ENCODE data around the gene ACVR1B.

ACVR1B gene

DNA sequence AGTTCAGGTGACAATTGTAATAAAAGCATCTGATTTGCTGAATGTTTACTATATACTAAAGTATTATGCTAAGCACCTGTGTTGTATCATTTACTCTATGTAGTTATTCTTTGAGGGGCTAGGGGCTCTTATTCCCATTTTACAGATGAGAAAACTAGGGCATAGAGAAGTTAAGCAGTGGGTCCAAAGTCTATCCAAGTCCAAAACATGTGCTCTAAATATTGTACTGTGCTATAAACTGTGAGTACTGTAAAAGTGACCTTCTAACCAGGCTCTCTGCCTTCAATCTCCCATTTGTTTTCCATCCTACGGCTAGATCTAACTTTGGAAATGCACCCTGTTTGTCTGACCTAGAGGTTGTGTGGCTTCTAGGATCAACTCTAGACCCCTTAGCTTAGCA lies 9.0 kb downstream of the ACVR1B start:
- Histone ChIP-seq H3K4me3 (replicated peaks; ENCODE audit: low read depth, low read length) (no peak overlapping the region), H3K27me3 (replicated peaks; ENCODE audit: control insufficient read depth, insufficient read depth, low read length) (no peaks in the 10 kb centered on the region), H3K36me3 (ENCODE audit: control insufficient read depth, insufficient read depth, low read length) (no peaks in the 10 kb centered on the region)
- TF ChIP-seq, protein P1, sequence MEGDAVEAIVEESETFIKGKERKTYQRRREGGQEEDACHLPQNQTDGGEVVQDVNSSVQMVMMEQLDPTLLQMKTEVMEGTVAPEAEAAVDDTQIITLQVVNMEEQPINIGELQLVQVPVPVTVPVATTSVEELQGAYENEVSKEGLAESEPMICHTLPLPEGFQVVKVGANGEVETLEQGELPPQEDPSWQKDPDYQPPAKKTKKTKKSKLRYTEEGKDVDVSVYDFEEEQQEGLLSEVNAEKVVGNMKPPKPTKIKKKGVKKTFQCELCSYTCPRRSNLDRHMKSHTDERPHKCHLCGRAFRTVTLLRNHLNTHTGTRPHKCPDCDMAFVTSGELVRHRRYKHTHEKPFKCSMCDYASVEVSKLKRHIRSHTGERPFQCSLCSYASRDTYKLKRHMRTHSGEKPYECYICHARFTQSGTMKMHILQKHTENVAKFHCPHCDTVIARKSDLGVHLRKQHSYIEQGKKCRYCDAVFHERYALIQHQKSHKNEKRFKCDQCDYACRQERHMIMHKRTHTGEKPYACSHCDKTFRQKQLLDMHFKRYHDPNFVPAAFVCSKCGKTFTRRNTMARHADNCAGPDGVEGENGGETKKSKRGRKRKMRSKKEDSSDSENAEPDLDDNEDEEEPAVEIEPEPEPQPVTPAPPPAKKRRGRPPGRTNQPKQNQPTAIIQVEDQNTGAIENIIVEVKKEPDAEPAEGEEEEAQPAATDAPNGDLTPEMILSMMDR (IDR thresholded peaks at IDR 0.05; ENCODE audit: insufficient read depth, low read length, poor library complexity, severe bottlenecking), result no peak
- DNase-seq (ENCODE audit: extremely low read depth, insufficient read length), result no peak

DNA sequence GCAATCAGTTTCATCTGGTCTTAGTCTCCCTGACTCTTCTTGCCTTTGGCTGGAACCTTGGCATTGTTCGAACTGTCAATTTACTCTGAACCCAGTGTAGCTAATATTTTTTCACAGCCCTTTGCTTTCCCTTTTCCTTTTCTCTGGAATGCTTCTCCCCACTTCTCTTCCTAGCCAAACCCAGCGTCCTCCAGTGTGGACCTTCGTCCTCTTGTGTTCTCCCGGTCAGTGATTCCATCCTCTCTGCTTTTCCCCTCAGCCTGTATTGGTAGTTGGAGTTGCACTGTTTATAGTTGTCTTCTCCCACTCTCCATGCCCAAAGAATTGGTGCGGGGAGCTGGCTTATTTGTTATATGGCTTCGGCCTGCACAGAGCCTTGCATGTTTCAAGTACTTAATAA lies 9.4 kb downstream of the ACVR1B start:
- Histone ChIP-seq H3K27me3 (replicated peaks; ENCODE audit: control insufficient read depth, insufficient read depth, low read length) (no peaks in the 10 kb centered on the region), H3K4me3 (replicated peaks; ENCODE audit: low read depth, low read length) (no peak overlapping the region), H3K36me3 (ENCODE audit: control insufficient read depth, insufficient read depth, low read length) (no peaks in the 10 kb centered on the region)
- DNase-seq (ENCODE audit: extremely low read depth, insufficient read length), result no peak
- TF ChIP-seq, protein P1 (IDR thresholded peaks at IDR 0.05; ENCODE audit: insufficient read depth, low read length, poor library complexity, severe bottlenecking), result no peak

DNA sequence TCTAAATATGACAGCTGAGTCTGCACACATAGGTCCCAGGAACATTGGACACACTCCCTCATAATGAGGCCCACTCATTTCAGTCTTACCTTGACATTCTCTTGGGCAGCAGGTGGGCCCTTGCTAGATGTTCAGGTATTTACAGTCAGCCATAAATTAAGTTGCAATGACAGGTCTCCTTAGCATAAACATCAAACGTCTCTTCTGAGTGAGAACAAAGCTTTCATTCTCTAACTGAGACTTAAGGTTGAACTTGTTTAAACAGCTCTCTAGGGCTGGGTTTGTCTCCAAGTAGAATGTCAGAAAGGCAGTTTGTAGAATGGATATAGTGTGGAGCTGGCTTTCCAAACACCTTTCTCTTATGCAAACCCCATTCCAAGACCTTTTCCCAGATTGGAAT lies 10.3 kb downstream of the ACVR1B start:
- Histone ChIP-seq H3K4me3 (replicated peaks; ENCODE audit: low read depth, low read length) (no peak overlapping the region), H3K27me3 (replicated peaks; ENCODE audit: control insufficient read depth, insufficient read depth, low read length) (no peaks in the 10 kb centered on the region), H3K36me3 (ENCODE audit: control insufficient read depth, insufficient read depth, low read length) (no peaks in the 10 kb centered on the region)
- TF ChIP-seq, protein P1 (IDR thresholded peaks at IDR 0.05; ENCODE audit: insufficient read depth, low read length, poor library complexity, severe bottlenecking), result no peak
- no peak for DNase-seq (ENCODE audit: extremely low read depth, insufficient read length)

DNA sequence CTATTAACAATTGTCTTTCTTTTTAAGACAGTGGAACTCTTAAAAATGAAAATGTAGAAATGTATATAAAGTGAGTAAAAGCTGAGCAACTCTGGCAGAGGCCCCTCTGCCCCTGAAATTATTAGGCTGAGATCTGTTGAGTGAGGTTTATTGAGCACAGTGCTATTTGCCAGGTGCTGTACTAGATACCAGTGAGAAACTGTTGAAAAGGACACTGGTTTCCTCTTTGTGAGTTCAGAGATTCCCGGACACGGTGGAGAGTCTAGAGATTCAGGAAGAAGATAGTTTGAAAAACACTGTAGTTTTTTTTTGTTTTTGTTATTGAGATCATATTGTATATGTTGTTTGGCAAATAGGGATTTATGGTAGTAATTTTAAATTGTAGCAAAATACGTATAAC lies 11.2 kb downstream of the ACVR1B start:
- no peaks in the 10 kb centered on the region for H3K36me3 ChIP-seq (ENCODE audit: control insufficient read depth, insufficient read depth, low read length)
- H3K27me3 ChIP-seq (replicated peaks; ENCODE audit: control insufficient read depth, insufficient read depth, low read length), result no peaks in the 10 kb centered on the region
- TF ChIP-seq, protein P1 (IDR thresholded peaks at IDR 0.05; ENCODE audit: insufficient read depth, low read length, poor library complexity, severe bottlenecking), result no peak
- H3K4me3 ChIP-seq (replicated peaks; ENCODE audit: low read depth, low read length), result no peak overlapping the region
- no peak for DNase-seq (ENCODE audit: extremely low read depth, insufficient read length)

DNA sequence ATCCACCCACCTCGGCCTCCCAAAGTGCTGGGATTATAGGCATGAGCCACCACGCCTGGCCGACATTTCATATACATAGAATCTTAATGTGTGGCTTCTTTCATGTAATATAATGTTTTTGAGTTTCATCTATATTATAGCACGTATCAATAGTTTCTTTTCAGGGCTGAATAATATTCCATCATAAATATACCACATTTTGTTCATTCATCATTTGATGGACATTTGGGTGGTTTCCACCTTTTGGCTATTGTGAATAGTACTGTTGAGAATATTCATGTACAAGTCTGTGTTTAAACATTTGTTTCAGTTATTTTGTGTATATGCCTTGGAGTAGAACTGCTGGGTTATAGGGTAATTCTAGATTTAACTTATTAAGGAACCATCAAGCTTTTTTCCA lies 12.0 kb downstream of the ACVR1B start:
- TF ChIP-seq, protein P1 (IDR thresholded peaks at IDR 0.05; ENCODE audit: insufficient read depth, low read length, poor library complexity, severe bottlenecking), result no peak
- Histone ChIP-seq H3K4me3 (replicated peaks; ENCODE audit: low read depth, low read length) (no peak overlapping the region), H3K36me3 (ENCODE audit: control insufficient read depth, insufficient read depth, low read length) (no peaks in the 10 kb centered on the region), H3K27me3 (replicated peaks; ENCODE audit: control insufficient read depth, insufficient read depth, low read length) (no peaks in the 10 kb centered on the region)
- DNase-seq (ENCODE audit: extremely low read depth, insufficient read length), result no peak

DNA sequence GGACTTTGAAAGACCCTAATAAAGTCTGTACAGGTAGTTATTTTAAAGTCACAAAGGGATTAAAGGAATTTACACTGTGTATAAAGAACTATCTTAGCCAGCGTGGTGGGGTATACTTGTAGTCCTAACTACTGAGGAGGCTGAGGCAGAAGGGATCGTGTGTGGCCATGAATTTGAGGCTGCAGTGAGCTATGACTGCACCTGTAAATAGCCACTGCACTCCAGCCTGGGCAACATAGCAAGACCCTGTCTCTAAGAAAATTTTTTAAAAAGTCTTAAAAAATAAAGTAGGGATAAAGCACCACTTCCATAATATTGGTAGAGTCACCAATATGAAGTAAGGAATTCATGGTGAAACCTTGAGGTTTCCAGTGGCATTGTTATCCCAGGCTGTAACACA lies 18.1 kb downstream of the ACVR1B start:
- DNase-seq (ENCODE audit: extremely low read depth, insufficient read length), result no peak
- Histone ChIP-seq H3K36me3 (ENCODE audit: control insufficient read depth, insufficient read depth, low read length) (no peaks in the 10 kb centered on the region), H3K27me3 (replicated peaks; ENCODE audit: control insufficient read depth, insufficient read depth, low read length) (no peaks in the 10 kb centered on the region), H3K4me3 (replicated peaks; ENCODE audit: low read depth, low read length) (no peak overlapping the region)
- TF ChIP-seq, protein P1 (IDR thresholded peaks at IDR 0.05; ENCODE audit: insufficient read depth, low read length, poor library complexity, severe bottlenecking), result no peak

Measured in GM06990 (cell line).